Skin epidermis (tissue), 12 donors: ENCODE measurements around the gene RHOT2.
"Not testable (repeated sequence)": the region's sequence is repeated elsewhere in the genome, so short reads cannot be mapped to it uniquely, and the experiment has no call there.

Experiments
- H3K27ac ChIP-seq, 21 experiments: fragments of 200-600 bp; sonication (generic) in 11 of 21; one replicate each; pipeline ENCODE4 v1.5.0; 2020; ENCODE audit warnings: mild to moderate bottlenecking in 3 of 21, inconsistent platforms in 2 of 21, moderate library complexity in 2 of 21
- H3K4me3 ChIP-seq, 7 experiments: fragments of 200-600 bp; sonication (generic) in 2 of 7; one replicate each; pipeline ENCODE4 v1.5.0; 2020; ENCODE audit warnings: inconsistent platforms in 2 of 7, mild to moderate bottlenecking in 2 of 7, moderate library complexity in 1 of 7

The RHOT2 gene

DNA sequence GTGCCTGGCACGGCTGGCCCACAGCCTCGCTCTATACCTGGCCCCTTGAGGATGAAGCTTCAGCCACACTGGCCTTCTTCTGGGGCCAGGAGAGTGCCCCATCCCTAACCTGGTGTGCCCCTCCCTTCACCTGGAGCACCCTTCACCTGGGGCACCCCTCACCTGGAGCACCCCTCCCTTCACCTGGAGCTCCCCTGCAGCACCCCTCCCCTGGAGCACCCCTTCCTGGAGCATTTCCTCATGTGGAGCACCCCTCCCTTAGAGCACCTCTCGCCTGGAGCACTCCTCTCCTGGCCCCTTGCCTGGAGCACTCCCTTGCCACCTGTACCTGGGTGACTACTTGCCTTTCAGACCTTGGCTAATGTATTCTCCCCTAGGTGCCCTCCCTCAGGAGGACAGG is 40.1 kb downstream of the RHOT2 start:
- no peak overlapping the region for H3K27ac ChIP-seq
- no peak overlapping the region for H3K4me3 ChIP-seq

DNA sequence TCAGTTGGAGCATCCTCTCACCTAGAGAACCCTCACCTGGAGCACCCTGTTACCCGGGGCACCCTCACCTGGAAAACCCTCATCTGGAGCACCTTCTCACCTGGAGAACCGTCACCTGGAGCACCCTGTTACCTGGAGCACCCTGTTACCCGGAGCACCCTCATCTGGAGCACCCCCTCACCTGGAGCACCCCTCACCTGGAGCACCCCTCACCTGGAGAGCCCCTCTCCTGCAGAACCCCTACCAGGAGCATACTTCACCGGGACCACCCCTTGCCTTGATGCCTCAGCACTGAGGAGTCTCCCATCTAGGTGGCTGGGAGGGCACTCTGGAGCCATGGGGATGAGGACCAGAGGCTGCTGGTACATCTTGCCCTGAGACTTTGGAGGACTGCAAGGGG is 41.0 kb downstream of the RHOT2 start:
- no peak overlapping the region for H3K4me3 ChIP-seq
- no peak overlapping the region for H3K27ac ChIP-seq

DNA sequence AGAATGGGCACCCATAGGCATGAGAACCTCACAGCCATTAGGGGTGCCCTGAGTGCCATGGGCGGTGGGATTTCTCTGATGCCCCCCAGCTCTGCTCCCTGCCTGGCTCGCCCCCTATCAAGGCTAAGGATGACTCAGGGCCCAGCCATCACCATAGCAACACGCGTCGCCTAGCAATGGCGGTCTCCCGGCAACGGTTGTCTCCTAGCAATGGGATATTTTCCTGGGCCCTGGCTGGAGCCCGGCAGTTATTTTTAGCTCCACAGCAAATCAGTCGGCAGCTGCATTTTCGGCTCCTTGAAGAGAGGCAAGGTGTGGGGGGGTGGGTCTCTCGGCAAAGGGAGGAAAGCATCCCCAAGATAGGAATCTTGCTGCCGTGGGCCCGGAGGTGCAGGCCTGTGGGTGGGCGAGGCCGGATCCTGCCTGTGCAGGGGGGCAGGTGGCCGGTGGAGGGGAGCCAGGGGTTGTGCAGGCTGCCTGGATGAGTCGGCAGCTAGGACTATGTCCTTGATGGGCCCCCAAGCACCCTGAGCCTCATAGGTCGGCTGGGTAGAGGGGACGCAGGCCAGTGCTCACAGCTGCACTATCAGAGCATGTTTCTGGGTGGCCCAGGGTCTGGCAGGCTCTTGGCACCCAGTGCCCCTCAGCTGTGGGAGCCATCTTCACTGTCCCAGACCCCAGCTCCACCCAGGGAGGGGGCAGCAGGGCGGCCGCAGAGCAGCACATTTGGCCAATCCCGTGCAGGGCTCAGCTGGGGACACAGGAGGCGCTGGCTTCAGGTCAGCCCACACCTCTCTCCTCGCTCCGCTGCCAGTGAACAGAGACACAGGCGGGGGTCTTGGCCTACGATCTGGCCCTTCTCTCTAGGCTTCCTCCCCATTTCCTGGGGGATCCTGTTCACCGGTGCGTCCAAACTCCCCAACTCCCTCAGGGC is 41.9 kb downstream of the RHOT2 start:
- no peak overlapping the region for H3K27ac ChIP-seq
- no peak overlapping the region for H3K4me3 ChIP-seq

DNA sequence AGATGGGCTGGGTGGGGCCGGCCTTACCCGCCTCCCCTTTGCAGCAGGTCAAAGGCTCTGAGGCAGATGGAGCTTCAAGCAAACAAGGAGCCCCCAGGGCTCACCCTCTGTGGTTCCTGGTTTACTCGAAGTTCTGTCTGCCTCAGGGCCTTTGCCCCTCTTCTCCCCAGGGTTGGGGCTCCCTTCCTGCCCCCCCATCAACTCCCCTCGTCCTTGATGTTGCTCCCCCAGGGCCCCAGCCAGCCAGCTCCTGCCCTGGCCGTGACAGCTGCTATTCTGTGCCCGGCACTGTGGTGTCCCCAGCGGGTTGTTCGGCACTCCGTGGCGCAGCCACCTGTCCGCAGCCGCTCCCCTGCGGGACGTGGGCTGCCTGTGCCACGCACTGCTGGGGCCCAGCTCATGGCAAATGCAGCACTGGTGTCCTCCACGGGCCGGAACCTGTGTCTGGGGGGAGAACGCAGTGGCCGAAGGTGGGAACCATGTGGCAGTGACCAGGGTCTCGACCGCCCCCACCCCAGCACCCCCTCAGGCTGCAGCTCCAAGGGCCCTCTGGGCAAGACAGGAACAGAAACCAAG is 42.7 kb downstream of the RHOT2 start:
- H3K4me3 ChIP-seq = no peak overlapping the region

DNA sequence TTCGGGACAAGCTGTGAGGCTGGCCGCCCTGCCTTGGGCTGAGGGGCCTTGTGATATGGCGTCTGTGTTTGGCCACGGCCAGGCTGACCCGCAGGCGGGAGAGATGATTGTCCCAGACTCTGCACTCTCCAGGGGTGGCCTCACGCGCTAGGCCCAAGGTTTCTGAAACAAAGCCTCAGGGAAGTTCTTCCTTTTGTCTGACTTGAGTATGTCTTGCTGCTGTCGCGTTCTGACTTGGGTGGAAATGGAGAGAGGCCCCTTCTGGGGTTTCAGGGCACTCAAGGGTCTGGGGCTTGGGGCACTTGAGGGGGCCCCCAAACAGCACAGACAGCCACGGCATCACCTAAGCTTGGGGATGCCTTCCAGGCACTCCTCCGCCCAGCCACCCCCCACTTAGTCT is 43.2 kb downstream of the RHOT2 start:
- Histone ChIP-seq H3K4me3 (no peak overlapping the region), H3K27ac (no peak overlapping the region)

More for the DNA sequence above, 42.7 kb downstream of the RHOT2 start:
- no peak overlapping the region for H3K27ac ChIP-seq

DNA sequence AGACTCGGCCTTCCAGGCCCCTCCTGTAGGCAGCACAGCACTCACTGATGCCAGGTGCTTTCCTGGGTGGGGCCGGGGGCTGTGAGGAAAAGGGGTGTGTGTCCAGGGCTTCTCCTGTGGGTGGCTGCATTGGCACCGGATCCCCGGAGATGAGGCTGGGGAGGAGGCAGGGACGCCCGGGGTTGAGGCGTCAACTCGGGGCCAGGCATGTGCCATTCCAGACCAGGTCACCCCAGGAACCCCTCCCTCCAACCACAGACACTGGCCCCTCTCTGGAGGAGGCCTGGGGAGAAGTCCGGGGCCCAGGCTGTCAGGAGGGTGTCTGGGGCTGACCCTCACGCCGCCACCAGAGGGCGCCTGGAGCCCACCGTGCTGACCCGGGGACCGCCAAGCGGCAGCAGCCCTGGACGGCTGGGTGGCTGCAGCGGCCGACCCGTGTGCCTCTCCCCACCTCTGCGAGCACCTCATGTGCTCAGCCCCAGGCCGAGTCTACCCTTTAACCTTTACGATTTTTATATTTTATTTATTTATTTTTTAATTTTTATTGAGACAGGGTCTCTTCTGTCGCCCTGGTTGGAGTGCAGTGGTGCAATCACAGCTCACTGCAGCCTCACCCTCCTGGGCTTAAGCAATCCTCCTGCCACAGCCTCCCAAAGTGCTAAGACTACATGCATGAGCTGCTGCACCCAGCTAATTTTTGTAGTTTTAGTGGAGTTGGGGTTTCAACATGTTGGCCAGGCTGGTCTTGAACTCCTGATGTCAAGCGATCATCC is 43.8 kb downstream of the RHOT2 start:
- Histone ChIP-seq H3K4me3 (no peak overlapping the region), H3K27ac (no peak overlapping the region)

DNA sequence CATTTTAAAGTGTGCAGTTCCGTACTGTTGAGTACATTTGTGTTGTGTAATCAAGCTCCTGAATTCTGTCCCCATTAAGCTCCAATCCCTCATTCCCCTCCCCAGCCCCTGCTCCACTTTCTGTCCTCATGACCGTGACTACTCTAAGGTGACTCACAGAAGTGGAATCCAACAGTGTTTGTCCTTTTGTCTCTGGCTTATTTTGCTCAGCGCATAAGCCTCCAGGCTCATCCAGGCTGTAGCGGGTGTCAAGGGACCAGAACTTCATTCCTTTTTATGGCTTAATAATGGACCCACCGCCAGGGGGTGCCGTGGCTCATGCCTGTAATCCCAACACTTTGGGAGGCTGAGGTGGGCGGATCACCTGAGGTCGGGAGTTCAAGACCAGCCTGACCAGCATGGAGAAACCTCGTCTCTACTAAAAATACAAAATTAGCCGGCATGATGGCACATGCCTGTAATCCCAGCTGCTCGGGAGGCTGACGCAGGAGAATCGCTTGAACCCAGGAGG is 44.9 kb downstream of the RHOT2 start:
- H3K27ac ChIP-seq, H3K4me3 ChIP-seq: not testable (repeated sequence)

DNA sequence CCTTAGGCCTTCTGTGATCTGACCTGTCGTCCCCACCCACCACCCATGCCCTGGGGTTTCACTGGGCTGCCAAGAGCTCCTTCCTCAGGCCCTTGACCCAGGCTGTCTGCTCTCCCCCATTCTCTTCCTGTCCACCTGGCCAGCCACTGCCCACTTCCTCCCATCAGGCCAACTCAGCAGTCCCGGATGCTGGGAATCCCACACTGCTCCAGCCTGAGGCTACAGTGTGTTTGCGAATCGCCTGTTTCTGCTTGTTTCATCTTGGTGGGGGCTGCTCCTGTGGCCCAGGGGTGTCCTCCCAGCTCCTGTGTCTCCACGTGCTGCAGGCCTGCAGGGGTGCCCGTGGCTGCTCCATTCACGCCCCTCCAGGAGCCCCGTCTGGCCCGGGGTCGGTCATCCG is 46.1 kb downstream of the RHOT2 start:
- Histone ChIP-seq H3K4me3 (no peak overlapping the region), H3K27ac (no peak overlapping the region)

DNA sequence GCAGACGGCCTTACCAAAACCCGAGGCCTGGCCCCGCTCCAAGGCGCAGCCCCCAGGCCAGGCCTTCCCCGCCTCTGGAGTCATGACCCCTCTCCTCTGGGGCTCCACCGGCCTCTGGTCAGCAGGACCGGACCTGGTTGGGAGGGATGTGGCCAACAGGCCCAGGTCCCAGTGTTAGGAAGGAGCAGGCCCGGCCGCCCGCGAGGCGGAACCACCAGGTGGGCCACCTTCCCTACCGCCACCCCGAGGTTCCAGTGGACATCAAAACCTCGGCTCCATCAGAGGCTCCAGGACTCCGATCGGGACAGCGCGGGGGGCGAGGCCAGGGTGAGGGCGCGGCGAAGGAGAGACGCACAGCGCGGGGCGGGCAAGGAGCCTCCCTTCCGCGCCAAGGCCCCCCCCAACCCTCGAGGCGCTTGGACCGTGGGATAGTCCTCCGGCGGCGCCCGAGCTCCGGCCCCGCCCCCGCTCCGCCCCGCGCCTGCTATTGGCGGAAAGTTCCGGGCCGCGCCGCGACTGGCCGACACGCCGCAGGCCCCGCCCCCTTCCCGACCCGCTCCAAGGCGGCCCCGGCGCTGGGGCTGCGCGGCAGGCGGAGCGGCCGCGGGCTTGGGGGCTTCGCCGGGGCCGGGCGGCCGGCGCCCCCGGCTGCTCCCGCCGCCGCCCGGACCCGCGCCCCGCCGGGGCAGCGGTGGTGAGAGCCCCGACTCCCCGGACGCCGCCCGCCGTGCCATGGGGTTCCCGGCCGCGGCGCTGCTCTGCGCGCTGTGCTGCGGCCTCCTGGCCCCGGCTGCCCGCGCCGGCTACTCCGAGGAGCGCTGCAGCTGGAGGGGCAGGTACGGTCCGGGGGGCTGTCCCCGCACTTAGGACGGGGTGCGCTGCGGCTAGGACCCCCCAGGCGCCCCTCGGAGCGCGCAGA is 46.9 kb downstream of the RHOT2 start, which contains the start of gene METRN:
Gene METRN (plus strand): TSS at position 561 of the 919 bp plus-strand sequence. CDS start 172 bp downstream, at position 733.
- Histone ChIP-seq H3K4me3 (peak within 1 kb of the TSS; percentile 47 to 53 (median 48)), H3K27ac (peak within 1 kb of the TSS in 2 of 21 experiments; percentile 2 to 53)

DNA sequence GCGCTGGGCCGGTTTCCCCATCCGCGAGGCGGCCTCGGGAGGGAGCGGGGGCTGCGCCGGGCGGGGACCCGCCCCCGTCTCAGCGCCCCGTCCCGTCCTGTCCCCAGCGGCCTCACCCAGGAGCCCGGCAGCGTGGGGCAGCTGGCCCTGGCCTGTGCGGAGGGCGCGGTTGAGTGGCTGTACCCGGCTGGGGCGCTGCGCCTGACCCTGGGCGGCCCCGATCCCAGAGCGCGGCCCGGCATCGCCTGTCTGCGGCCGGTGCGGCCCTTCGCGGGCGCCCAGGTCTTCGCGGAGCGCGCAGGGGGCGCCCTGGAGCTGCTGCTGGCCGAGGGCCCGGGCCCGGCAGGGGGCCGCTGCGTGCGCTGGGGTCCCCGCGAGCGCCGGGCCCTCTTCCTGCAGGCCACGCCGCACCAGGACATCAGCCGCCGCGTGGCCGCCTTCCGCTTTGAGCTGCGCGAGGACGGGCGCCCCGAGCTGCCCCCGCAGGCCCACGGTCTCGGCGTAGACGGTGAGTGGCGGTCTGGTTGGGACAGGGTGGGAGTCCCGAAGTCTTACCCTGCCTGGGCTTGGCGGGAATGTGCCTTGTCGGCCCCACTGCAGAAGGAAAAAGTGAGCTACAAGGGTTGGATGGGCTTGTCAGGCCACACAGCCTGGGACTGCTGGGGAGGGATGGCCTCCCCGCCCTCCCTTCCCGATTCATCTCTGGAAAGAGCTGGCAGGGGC is 47.7 kb downstream of the RHOT2 start:
- Histone ChIP-seq H3K27ac (peak overlapping the region in 2 of 21 experiments; percentile 2 to 53), H3K4me3 (peak overlapping the region; percentile 47 to 53 (median 48))

DNA sequence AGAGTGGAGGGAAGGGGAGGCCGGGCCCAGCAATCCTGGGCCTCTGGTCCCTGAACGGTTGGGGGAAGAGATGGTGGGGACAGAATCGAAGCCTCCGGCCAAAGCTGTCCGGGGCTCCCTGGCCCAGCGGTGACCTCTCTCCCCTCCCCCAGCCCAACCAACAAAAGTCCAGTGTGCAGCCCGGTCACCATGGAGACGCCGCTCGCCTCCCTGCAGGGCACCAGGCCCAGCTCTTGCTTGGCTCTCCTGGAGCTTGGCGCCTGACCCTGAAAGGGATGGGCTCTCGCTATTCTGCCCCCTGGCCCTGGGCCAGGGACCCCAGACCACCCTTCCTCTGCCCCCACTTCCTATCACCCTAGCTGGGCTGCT is 48.3 kb downstream of the RHOT2 start:
- Histone ChIP-seq H3K27ac (no peak overlapping the region), H3K4me3 (peak overlapping the region in 4 of 7 experiments; percentile 47 to 52 (median 48))

DNA sequence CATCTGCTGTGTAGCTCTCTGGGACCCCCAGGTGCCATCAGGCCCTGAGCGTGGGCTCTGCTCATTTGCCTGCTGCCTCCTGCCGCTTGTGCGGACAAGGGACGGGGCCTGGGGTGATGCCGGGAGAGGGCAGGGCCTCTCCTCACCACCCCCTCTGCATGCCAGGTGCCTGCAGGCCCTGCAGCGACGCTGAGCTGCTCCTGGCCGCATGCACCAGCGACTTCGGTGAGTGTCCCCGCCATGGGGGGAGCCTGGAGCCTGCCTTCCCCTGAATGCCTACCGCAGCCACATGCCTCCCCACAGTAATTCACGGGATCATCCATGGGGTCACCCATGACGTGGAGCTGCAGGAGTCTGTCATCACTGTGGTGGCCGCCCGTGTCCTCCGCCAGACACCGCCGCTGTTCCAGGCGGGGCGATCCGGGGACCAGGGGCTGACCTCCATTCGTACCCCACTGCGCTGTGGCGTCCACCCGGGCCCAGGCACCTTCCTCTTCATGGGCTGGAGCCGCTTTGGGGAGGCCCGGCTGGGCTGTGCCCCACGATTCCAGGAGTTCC is 48.9 kb downstream of the RHOT2 start:
- Histone ChIP-seq H3K27ac (no peak overlapping the region), H3K4me3 (no peak overlapping the region)

DNA sequence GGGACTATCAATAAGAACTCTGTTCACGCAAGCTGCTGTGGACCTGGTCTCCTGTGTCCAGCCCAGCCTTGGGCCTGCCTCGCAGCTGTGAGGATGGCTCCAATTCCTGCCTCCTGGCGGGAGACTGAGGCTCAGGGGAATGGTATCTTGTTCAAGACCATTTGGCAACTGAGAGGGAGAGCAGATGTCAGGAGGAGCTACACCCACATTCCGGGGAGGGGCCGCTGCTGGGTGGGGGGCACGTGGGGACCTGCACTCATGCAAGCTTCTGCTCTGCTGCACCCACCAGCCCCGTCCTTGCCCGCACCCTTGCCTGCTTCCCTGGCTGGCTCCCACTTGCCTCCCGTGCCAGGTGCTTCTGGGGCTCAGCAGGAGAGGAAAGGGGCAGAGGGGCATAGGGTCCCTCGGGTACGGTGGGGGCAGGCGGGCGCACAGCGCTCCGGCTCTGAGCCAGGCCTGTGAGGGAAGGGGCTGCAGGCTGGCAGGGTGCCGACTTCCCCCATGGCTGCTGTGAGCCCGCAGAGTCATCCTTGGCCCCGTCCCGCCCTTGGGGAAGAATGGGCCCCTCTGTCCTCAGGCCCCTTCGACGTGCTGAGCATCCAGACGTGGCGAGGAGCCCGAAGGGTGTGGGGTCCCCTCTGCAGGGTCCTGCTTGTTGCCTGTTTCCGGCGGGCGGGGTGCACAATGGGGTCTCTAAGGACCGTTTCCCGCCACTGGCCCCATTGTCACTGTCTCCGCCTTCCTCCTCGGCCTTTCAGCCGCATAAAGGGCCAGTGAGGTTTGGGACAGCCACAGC is 49.7 kb downstream of the RHOT2 start:
- Histone ChIP-seq H3K27ac (no peak overlapping the region), H3K4me3 (no peak overlapping the region)

DNA sequence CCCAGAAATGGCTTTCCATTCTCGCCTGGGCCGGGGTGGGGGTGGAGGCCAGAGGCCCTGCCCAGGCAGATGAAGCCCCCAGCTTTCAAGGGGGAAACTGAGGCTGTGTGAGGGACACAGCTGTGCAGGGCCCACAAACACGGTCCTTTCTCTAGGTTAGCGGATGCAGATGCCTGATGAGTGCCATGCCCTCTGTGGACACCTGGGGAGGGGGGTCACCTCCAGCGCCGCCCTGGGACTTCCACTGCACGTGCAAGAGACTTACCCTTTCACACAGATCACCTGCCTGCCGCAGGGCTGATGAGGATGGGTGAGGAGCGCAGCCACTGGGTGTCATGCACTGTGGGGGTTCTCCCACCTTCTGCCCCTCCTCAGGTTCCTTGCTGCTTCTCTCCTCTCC is 50.5 kb downstream of the RHOT2 start:
- H3K27ac ChIP-seq = no peak overlapping the region

DNA sequence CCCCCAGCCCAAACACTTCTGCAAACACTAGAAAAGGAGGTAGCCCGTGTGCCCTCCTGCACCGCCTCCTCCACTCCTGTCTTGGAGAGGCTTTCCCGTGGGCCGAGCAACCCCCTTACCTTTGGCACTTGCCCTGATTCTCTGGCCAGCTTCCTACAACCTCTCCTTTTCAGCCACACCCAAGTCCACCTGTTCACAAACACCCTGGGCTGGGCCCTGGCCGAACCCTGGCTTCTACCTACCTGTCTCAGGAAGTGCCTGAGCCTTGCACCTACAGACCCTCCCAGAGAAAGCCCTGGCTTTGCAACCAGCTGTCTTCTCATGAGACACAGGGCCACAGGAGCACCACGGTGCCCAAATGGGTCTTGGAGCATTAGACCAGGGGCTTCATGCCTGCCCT is 51.0 kb downstream of the RHOT2 start:
- no peak overlapping the region for H3K4me3 ChIP-seq
- no peak overlapping the region for H3K27ac ChIP-seq

More for the DNA sequence above, 50.5 kb downstream of the RHOT2 start:
- H3K4me3 ChIP-seq = no peak overlapping the region

DNA sequence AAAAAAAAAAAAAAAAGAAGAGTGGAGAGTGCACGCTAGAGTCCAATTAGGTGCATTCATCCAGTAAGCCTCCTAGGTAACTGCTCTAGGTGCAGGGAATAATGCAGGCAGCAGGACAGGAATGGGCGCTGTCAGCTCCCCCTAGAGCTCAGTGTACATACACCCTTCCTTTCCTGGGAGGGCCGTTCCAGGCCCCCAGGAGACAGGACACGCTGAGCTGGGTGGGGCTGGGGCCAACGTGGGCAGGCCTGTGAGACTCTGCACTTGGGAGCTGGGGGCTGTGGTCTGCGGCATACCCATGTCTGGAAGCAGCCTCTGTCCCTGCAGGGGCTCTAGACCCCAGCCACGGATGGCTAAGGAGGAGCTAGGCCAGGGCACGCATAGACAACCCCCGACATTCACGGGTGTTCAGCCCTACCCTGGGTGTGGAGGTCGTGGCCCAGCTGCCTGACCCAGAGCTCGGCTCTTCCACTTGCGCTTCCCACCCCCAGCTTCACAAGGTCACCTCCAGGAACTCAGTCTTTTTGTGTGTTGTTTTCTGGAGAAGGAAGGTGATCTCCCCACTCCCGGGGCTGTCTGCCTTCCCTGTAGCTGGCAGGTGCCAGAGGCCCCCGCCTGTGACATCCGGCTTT is 52.0 kb downstream of the RHOT2 start:
- peak overlapping the region in 16 of 21 experiments; percentile 75 to 92 (median 84) for H3K27ac ChIP-seq
- H3K4me3 ChIP-seq = peak overlapping the region; percentile 49 to 77 (median 67)

DNA sequence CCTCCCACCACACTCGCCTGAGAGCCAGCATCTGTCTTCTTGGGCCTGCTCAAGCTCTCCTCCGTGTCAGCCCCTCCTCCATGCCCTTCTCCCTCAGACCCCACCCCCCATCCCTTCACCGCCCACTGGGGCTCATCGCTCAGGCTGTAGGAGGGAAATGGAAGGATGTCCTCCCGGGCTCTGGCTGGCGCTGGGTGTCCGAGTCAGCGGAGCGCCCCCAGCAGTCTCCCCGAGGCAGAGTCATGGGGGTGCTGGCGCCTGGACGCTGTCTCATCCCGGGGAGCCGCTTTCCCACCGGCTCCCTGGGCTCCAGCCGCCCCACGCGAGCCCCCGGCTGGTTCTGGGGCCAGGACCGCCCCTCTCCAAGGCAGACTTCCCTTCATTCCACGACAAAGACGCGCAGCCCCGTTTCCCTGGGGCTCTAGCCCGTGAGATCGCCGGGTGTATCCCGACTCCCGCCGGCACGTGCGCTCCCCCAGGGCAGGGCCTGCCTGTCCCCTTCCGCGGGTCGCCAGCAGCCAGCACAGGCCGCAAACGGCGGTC is 52.6 kb downstream of the RHOT2 start:
- Histone ChIP-seq H3K27ac (peak overlapping the region; percentile 58 to 92 (median 82)), H3K4me3 (peak overlapping the region; percentile 49 to 77 (median 67))
